Measurements from ENCODE around the gene ODF2. TPM values are rescaled to one million over a fixed set of nuclear protein-coding genes. Genes with fewer than 3 reads are reported as not detected.

The ODF2 gene
- total and polyA plus RNA-seq, 3 donors from 2014 or later, result 189 to 634 (median 421) TPM

GRCh38 chr9:128532581-128532980 is 76.8 kb downstream of the ODF2 start:
- intact Hi-C loops (cut with DNase I; ENCODE audit: low total_unique reads), result no loop called here
- no peaks in the 10 kb centered on the region for H3K36me3 ChIP-seq (ENCODE audit: low read depth, missing control alignments)
- no peak for DNase-seq

GRCh38 chr9:128540634-128541360 is 85.0 kb downstream of the ODF2 start:
- TF ChIP-seq POLR2A (IDR thresholded peaks at IDR 0.05) (no peak), CTCF (IDR thresholded peaks at IDR 0.05) (no peak)
- WGBS, 2 donors, result 71 to 73% methylated on average over 3 of the region's 3 CpGs
- H3K27ac ChIP-seq, result no peak overlapping the region
- H3K4me3 ChIP-seq, result no peak overlapping the region
- no peaks in the 10 kb centered on the region for H3K9me3 ChIP-seq
- DNase-seq, result no peak
- H3K36me3 ChIP-seq (ENCODE audit: low read depth, missing control alignments), result no peaks in the 10 kb centered on the region
- intact Hi-C loops (cut with DNase I; ENCODE audit: low total_unique reads), result no loop called here
- H3K4me1 ChIP-seq, result no peaks in the 10 kb centered on the region
- no peaks in the 10 kb centered on the region for H3K27me3 ChIP-seq

More at GRCh38 chr9:128532581-128532980, 76.8 kb downstream of the ODF2 start:
- no peak overlapping the region for H3K4me3 ChIP-seq
- no peak overlapping the region for H3K27ac ChIP-seq
- WGBS, 2 donors, result 94 to 95% methylated on average over 4 of the region's 4 CpGs
- no peak for TF ChIP-seq POLR2A (IDR thresholded peaks at IDR 0.05)
- TF ChIP-seq CTCF (IDR thresholded peaks at IDR 0.05), result no peak
- no peaks in the 10 kb centered on the region for H3K27me3 ChIP-seq
- H3K4me1 ChIP-seq, result no peaks in the 10 kb centered on the region
- H3K9me3 ChIP-seq, result no peaks in the 10 kb centered on the region

DNA sequence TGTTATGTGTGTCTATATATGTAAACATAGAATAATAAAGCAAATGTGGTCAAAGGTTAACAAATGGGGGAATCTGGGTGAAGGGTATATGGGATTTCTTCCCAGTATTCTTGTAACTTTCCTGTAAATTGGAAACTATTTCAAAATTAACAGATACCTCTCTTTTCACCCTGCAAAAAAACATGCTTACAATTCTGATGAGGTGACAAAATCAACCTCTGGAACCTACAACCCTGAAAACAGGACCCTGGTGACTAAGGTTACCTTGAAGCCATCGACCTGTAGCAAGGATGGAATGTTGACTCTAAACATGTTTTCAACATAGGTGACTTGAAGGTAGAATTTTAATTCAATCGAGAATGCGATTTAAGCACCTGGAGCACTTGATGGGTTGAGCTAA is 90.7 kb downstream of the ODF2 start:
- H3K9me3 ChIP-seq, result no peaks in the 10 kb centered on the region
- H3K27ac ChIP-seq, result no peak overlapping the region
- WGBS, 2 donors, result 90 to 99% methylated on average over 3 of the region's 3 CpGs
- TF ChIP-seq POLR2A (IDR thresholded peaks at IDR 0.05) (no peak), CTCF (IDR thresholded peaks at IDR 0.05) (no peak)
- H3K4me3 ChIP-seq, result no peak overlapping the region
- DNase-seq, result no peak
- intact Hi-C loops (cut with DNase I; ENCODE audit: low total_unique reads), result no loop called here
- peaks cover 23% of the 10 kb centered on the region for H3K4me1 ChIP-seq
- H3K27me3 ChIP-seq, result no peaks in the 10 kb centered on the region
- no peaks in the 10 kb centered on the region for H3K36me3 ChIP-seq (ENCODE audit: low read depth, missing control alignments)

DNA sequence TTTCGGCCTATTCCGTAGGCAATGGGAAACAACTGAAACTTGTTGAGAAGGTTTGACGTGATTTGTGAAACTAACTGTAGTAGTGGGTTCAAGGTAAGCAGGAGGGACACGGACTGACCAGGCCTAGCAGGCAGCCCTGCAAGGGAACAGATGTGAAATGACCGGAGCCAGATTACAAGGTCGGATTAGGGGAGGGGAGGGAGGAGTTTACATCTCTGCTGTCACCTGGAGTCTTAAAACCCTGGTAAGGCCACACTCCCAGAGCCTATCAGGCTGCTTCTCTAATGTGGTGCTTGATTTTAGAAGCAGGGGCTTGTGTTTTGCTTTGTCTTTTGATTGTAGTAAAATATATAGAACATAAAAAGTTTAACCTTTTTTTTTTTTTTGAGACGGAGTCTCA is 93.1 kb downstream of the ODF2 start:
- H3K27ac ChIP-seq, result no peak overlapping the region
- WGBS, 2 donors, result 87 to 91% methylated on average over 7 of the region's 7 CpGs

More for the DNA sequence above, 93.1 kb downstream of the ODF2 start:
- no peak for TF ChIP-seq CTCF (IDR thresholded peaks at IDR 0.05)
- TF ChIP-seq POLR2A (IDR thresholded peaks at IDR 0.05), result no peak
- intact Hi-C loops (cut with DNase I; ENCODE audit: low total_unique reads), result no loop called here
- Histone ChIP-seq H3K27me3 (no peaks in the 10 kb centered on the region), H3K4me1 (peaks cover 28% of the 10 kb centered on the region), H3K9me3 (no peaks in the 10 kb centered on the region), H3K36me3 (ENCODE audit: low read depth, missing control alignments) (no peaks in the 10 kb centered on the region), H3K4me3 (no peak overlapping the region)
- DNase-seq, result no peak

All from testis (tissue), 3 donors.